Measurements from ENCODE around the gene WT1.

DNA sequence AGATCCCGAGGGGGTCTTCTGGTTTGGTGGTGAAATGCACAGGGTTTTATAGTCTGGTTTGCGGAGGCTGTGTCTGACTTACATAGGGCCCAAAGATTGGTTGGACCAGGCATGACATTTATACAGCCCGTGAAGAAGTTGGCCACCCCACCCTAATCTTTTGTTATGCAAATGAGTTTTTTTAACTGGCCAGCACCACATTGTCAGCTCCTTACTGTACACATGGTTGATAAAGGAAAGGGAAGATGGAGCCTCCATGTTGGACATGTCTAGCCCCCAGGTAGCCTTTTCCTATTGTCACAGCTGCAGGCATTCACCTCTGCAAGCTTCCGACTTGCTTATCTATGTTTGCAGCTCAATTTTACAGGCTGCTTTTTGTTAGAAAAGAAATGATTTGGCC is 70.1 kb downstream of the WT1 start:
- TF ChIP-seq, protein P1, sequence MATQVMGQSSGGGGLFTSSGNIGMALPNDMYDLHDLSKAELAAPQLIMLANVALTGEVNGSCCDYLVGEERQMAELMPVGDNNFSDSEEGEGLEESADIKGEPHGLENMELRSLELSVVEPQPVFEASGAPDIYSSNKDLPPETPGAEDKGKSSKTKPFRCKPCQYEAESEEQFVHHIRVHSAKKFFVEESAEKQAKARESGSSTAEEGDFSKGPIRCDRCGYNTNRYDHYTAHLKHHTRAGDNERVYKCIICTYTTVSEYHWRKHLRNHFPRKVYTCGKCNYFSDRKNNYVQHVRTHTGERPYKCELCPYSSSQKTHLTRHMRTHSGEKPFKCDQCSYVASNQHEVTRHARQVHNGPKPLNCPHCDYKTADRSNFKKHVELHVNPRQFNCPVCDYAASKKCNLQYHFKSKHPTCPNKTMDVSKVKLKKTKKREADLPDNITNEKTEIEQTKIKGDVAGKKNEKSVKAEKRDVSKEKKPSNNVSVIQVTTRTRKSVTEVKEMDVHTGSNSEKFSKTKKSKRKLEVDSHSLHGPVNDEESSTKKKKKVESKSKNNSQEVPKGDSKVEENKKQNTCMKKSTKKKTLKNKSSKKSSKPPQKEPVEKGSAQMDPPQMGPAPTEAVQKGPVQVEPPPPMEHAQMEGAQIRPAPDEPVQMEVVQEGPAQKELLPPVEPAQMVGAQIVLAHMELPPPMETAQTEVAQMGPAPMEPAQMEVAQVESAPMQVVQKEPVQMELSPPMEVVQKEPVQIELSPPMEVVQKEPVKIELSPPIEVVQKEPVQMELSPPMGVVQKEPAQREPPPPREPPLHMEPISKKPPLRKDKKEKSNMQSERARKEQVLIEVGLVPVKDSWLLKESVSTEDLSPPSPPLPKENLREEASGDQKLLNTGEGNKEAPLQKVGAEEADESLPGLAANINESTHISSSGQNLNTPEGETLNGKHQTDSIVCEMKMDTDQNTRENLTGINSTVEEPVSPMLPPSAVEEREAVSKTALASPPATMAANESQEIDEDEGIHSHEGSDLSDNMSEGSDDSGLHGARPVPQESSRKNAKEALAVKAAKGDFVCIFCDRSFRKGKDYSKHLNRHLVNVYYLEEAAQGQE (IDR thresholded peaks at IDR 0.05; ENCODE audit: insufficient read depth in 1 of 2, low read depth in 2 of 2, low read length in 2 of 2), result no peak
- TF ChIP-seq POLR2AphosphoS5 (IDR thresholded peaks at IDR 0.05; ENCODE audit: low read depth, low read length) (no peak), TAF1 (IDR thresholded peaks at IDR 0.05; ENCODE audit: borderline replicate concordance, insufficient read depth, low read length) (no peak), SIN3A (IDR thresholded peaks at IDR 0.05; ENCODE audit: borderline replicate concordance, insufficient read depth, low read length) (no peak), FOXP2 (optimal IDR thresholded peaks at IDR 0.05; ENCODE audit: borderline replicate concordance, extremely low read depth, extremely low read length, insufficient read depth) (no peak)
